HL-60 (cell line): ENCODE data around the gene TEKT2.

Experiments used
- POLR2AphosphoS5 ChIP-seq: IDR thresholded peaks from 2 replicates; pipeline ENCODE4 v1.6.1; 2012; ENCODE audit warnings: low read depth
- TF ChIP-seq, protein P1 (sequence below): IDR thresholded peaks from one replicate; pipeline ENCODE4 v1.5.1; 2011; ENCODE audit warnings: low read length, control low read depth, inconsistent platforms; ENCODE audit not compliant: insufficient read depth

DNA sequence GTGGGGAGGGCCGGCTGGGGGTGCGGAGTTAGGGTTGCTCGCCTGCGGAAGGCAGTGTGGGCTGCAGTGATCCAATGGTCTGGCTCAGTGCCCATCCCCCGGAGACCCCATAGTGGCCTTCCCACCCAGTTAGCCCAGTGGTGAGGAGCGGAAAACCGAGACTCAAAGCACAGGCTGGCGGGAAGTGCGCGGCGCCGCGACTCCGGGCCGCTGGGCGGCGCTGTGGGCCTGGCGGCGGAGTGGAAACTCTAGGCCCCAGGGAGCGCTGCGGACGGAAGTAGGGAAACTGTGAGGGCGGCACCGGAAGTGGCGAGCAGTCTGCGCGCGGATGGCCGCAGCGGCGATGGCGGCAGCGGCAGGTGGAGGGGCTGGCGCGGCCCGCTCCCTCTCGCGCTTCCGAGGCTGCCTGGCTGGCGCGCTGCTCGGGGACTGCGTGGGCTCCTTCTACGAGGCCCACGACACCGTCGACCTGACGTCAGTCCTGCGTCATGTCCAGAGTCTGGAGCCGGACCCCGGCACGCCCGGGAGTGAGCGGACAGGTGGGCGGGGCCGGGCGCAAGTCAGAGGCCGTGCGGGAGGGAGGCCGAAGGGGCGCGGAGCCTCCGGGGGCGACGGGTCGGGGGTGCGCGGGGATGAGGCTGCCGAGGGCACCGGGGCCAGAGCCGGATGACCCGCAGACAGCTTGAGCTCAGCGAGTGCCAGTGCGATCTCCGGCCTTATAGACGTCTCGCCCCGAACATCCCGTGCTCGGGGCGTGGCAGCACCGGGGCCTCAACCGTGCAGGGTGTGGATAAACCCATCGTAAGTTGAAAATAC is 4.9 kb downstream of the TEKT2 start, which contains the start of gene ADPRS:
- TF ChIP-seq POLR2AphosphoS5: peak; percentile 96
- TF ChIP-seq, protein P1, sequence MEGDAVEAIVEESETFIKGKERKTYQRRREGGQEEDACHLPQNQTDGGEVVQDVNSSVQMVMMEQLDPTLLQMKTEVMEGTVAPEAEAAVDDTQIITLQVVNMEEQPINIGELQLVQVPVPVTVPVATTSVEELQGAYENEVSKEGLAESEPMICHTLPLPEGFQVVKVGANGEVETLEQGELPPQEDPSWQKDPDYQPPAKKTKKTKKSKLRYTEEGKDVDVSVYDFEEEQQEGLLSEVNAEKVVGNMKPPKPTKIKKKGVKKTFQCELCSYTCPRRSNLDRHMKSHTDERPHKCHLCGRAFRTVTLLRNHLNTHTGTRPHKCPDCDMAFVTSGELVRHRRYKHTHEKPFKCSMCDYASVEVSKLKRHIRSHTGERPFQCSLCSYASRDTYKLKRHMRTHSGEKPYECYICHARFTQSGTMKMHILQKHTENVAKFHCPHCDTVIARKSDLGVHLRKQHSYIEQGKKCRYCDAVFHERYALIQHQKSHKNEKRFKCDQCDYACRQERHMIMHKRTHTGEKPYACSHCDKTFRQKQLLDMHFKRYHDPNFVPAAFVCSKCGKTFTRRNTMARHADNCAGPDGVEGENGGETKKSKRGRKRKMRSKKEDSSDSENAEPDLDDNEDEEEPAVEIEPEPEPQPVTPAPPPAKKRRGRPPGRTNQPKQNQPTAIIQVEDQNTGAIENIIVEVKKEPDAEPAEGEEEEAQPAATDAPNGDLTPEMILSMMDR: peak; percentile 97
